Loucy (cell line): Measurements from ENCODE around the gene ZNF865.
A peak's percentile ranks its signal among the peaks of the same experiment; 100 is the strongest.

Experiments used
- H2AFZ ChIP-seq: fragments of 200-600 bp; sonication (generic); 2 replicates; pipeline ENCODE4 v1.6.0; 2016; ENCODE audit warnings: antibody characterized with exemption, mild to moderate bottlenecking, low read length, moderate library complexity
- H3F3A ChIP-seq: fragments of 200-600 bp; 2 replicates; pipeline ENCODE4 v1.6.0; 2016; ENCODE audit warnings: antibody characterized with exemption, low read depth, mild to moderate bottlenecking
- H3K27me3 ChIP-seq: fragments of 200-600 bp; sonication (generic); 2 replicates; pipeline ENCODE4 v1.6.1; 2014; ENCODE audit warnings: low read length, mild to moderate bottlenecking; ENCODE audit not compliant: insufficient read depth, poor library complexity, severe bottlenecking
- H3K36me3 ChIP-seq: fragments of 200-600 bp; sonication (generic); 2 replicates; pipeline ENCODE4 v1.6.1; 2016; ENCODE audit warnings: low read length; ENCODE audit not compliant: insufficient read depth
- H3K4me1 ChIP-seq: fragments of 200-600 bp; sonication (generic); 2 replicates; pipeline ENCODE4 v1.5.1; 2014; ENCODE audit warnings: low read length, mild to moderate bottlenecking; ENCODE audit not compliant: insufficient read depth, poor library complexity, severe bottlenecking
- H3K4me2 ChIP-seq: fragments of 200-600 bp; sonication (generic); 2 replicates; pipeline ENCODE4 v1.6.0; 2014; ENCODE audit warnings: antibody characterized with exemption, low read length, low read depth, mild to moderate bottlenecking; ENCODE audit not compliant: poor library complexity, severe bottlenecking
- H3K4me3 ChIP-seq: fragments of 200-600 bp; sonication (generic); 2 replicates; pipeline ENCODE4 v1.5.1; 2014; ENCODE audit warnings: low read length, mild to moderate bottlenecking, mixed read lengths; ENCODE audit not compliant: poor library complexity, severe bottlenecking
- H3K79me2 ChIP-seq: fragments of 200-600 bp; sonication (generic); 2 replicates; pipeline ENCODE4 v1.6.1; 2014; ENCODE audit warnings: low read length; ENCODE audit not compliant: insufficient read depth
- H3K9ac ChIP-seq: fragments of 200-600 bp; sonication (generic); 2 replicates; pipeline ENCODE4 v1.6.0; 2014; ENCODE audit warnings: mild to moderate bottlenecking, low read depth, low read length, moderate library complexity; ENCODE audit not compliant: poor library complexity, severe bottlenecking
- H3K9me2 ChIP-seq: fragments of 200-600 bp; sonication (generic); replicated peaks from 2 replicates; pipeline ENCODE4 v1.6.1; 2016; ENCODE audit warnings: low read depth, low read length, mixed read lengths
- H3K9me3 ChIP-seq: fragments of 200-600 bp; sonication (generic); 2 replicates; pipeline ENCODE4 v1.6.1; 2014; ENCODE audit warnings: mild to moderate bottlenecking, antibody characterized with exemption, low read length, low read depth; ENCODE audit not compliant: insufficient read depth
- H4K20me1 ChIP-seq: fragments of 200-600 bp; sonication (generic); 2 replicates; pipeline ENCODE4 v1.6.0; 2014; ENCODE audit warnings: antibody characterized with exemption, low read length, mild to moderate bottlenecking; ENCODE audit not compliant: insufficient read depth, poor library complexity, severe bottlenecking
- CTCF ChIP-seq: fragments of 200-600 bp; sonication (generic); conservative IDR thresholded peaks from 2 replicates; pipeline ENCODE4 v1.5.1; 2014; ENCODE audit warnings: mild to moderate bottlenecking, antibody characterized with exemption, low read length
- EZH2phosphoT487 ChIP-seq: fragments of 200-600 bp; IDR thresholded peaks from 2 replicates; pipeline ENCODE4 v1.6.1; 2018; ENCODE audit warnings: antibody characterized with exemption, mild to moderate bottlenecking, moderate library complexity, borderline replicate concordance

Gene ZNF865

GRCh38 chr19:55658846-55659459, 53.5 kb downstream of the ZNF865 start:
- Histone ChIP-seq H3K9me2 (no peaks in the 10 kb centered on the region), H3K4me2 (peak overlapping the region; percentile 94), H3K4me3 (peak overlapping the region; percentile 82), H3K79me2 (peaks cover 90% of the 10 kb centered on the region), H3K9ac (peak overlapping the region; percentile 95), H3K27me3 (peaks cover 4% of the 10 kb centered on the region), H3K36me3 (peaks cover 49% of the 10 kb centered on the region), H2AFZ (no peak overlapping the region), H4K20me1 (peaks cover 85% of the 10 kb centered on the region), H3K9me3 (no peaks in the 10 kb centered on the region), H3F3A (no peaks in the 10 kb centered on the region), H3K4me1 (peaks cover 33% of the 10 kb centered on the region)
- TF ChIP-seq CTCF (no peak), EZH2phosphoT487 (no peak)

- H3K9me3 ChIP-seq: no peaks in the 10 kb centered on the region
- H3K9me2 ChIP-seq: no peaks in the 10 kb centered on the region
- H3K4me2 ChIP-seq: peak overlapping the region; percentile 94
- peaks cover 98% of the 10 kb centered on the region for H3K79me2 ChIP-seq
- H3K36me3 ChIP-seq: peaks cover 58% of the 10 kb centered on the region
- H3F3A ChIP-seq: no peaks in the 10 kb centered on the region
- H4K20me1 ChIP-seq: peaks cover 91% of the 10 kb centered on the region
- no peak for TF ChIP-seq CTCF
- TF ChIP-seq EZH2phosphoT487: no peak
- no peak overlapping the region for H3K9ac ChIP-seq
- peaks cover 33% of the 10 kb centered on the region for H3K4me1 ChIP-seq
- no peak overlapping the region for H2AFZ ChIP-seq
- peaks cover 4% of the 10 kb centered on the region for H3K27me3 ChIP-seq
- no peak overlapping the region for H3K4me3 ChIP-seq
Measured at GRCh38 chr19:55659822-55660221, 54.4 kb downstream of the ZNF865 start.

GRCh38 chr19:55660404-55660803, 55.0 kb downstream of the ZNF865 start:
- Histone ChIP-seq H3K27me3 (no peaks in the 10 kb centered on the region), H3K4me3 (no peak overlapping the region), H3K9me3 (no peaks in the 10 kb centered on the region), H2AFZ (no peak overlapping the region), H3K9me2 (no peaks in the 10 kb centered on the region), H3K36me3 (peaks cover 61% of the 10 kb centered on the region), H3K4me1 (peaks cover 33% of the 10 kb centered on the region), H3K79me2 (peaks cover 97% of the 10 kb centered on the region), H3K4me2 (no peak overlapping the region), H4K20me1 (peaks cover 94% of the 10 kb centered on the region), H3K9ac (no peak overlapping the region), H3F3A (no peaks in the 10 kb centered on the region)
- TF ChIP-seq EZH2phosphoT487: no peak
- no peak for TF ChIP-seq CTCF
